Right forelimb (tissue), 1 donor: ENCODE results near the gene USP49.
"Not testable (repeated sequence)": the region's sequence is repeated elsewhere in the genome, so short reads cannot be mapped to it uniquely, and the experiment has no call there.

Source experiments
- DNase-seq: peaks from one replicate; pipeline ENCODE4 v3.0.0-alpha.2; 2018

Gene USP49

DNA sequence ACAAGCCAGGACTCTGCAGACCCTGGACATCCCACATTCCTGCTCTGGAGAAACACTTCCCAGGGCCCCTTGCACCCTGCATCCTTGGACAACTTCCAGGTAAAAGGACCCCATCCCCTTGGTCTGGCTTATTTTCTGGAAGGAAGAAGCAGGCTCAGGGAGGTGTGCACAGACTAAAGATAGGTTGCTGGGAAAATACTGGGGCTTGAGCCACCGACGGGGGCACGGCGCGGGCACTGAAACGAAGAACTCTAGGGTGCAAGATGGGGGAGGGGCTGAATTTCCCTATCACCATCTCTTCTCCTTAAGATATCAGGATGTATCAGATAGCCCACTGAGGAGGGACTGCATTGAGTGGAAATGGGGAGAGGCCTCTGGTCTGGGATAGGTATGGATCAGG is 116.3 kb downstream of the USP49 start:
- DNase-seq: no peak

DNA sequence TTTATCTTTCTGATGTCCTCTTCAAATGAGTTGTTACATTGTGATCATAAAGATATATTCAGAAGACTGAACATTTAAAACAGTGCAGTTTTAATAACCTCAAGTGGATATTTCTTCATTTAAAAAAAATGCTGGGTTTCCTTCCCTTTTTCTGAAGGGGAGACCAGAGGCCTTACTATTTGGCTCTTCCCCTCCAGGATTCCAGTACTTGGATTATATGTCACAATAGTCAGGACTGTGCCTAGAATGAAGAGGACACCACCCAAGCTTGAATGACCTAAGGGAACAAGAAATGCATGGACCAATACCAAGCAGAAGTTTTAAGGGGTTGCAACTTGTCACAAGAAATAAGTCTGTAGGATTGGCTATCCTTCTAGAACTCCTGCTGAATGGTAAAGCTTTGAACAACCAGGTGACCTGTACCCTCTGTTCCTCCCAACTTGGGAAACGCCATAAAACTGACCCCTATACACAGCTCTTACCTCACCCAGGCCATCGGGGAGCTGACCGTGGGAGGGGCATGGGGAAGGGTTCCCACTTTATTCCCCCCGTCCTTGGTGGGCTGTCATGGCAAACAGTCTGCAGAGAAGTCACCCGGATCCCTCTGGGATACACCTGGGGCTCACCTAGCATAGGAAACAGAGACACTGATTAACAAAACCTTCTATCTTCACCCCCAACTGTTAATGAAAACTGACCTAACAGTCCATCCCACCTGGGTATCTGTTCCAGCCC is 117.5 kb downstream of the USP49 start:
- DNase-seq: no peak

DNA sequence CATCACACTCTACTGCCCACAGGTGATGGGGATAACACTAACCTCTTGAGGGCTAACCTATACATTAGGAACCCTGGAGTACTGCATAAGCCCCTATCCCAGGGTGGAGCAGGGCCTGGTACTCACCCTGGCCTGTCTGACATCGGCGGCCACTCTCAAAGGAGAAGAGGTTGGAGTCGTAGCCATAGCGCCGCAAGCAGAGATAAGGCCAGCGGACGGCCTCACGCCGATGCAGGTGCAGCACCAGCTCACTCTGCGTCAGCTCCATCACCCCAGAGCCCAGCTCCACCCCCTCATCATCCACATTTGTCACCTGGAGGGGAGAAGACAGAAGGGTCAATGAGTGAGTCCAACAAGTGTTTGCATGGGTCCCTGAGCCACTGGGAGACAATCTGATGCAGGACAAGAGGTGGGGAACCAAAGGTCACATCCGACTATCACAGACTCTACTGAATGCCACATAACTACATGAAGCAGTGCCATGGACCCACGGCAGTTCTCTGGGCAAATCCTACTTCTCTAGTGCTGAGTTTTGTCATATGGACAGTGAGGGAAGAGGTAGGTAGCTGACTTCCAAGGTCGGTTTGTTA is 119.8 kb downstream of the USP49 start:
- DNase-seq: no peak

DNA sequence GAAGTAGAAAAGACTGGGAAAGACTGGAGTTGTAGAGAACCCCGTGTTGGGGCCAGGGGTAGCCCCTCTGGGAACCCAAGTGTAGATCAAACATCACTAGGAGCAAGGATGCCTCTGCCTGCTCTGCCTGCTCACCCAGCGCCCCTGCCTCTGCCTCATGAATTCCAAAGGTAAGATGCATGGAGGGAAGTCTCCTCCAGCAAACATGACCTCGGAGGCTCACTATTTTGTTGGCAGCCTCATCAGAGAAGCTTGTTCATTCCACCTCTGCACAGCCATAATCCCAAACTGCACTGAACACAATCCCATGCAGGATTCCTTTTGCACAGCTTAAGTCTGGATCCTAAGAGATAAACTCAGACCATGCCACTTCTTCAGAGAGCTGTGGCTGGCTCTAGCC is 120.3 kb downstream of the USP49 start:
- DNase-seq: no peak

DNA sequence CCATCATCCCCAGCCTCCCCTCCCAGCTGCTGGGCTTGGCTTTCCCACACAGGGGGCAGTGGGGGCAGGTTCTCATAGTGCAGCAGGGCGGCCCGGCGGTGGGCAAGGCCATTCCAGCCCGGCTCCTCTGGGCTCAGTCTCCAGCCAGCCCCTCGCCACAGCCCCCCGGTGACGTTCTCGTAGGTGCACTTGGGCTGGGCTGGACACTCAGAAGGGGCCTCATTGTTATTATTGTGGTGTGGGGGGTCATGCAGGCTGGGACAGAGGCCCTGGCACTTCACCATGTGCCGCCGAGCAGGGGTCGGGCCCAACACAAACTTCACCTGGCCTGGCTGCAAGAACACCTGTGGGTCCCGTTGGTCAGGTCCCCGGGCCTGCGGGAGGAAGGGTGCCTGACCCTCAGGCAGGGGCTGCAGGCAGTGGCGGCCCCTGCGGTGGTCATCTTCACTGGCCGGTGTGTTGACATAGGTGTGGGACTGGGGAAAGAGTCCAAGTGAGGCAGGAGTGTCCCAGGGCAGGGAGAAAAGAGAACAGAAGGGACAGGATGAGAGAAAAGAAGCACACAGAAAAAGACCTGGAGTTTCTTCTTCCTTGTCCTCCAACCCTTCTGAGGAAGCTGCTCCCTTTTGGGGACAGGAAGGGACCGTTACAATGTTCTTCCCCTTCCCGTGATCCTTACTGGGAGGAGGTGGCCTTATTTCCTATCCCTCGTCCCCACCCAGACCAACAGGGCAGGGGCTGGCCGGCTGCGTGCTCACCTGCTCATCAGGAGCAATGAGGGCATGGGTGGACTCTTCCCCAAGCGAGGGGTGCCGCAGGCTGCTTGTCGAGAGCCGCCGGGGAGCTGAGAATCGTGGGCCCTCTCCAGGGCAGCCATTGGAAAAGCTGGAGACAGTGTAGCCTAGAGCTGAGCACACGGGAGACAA is 123.9 kb downstream of the USP49 start:
- no peak for DNase-seq

DNA sequence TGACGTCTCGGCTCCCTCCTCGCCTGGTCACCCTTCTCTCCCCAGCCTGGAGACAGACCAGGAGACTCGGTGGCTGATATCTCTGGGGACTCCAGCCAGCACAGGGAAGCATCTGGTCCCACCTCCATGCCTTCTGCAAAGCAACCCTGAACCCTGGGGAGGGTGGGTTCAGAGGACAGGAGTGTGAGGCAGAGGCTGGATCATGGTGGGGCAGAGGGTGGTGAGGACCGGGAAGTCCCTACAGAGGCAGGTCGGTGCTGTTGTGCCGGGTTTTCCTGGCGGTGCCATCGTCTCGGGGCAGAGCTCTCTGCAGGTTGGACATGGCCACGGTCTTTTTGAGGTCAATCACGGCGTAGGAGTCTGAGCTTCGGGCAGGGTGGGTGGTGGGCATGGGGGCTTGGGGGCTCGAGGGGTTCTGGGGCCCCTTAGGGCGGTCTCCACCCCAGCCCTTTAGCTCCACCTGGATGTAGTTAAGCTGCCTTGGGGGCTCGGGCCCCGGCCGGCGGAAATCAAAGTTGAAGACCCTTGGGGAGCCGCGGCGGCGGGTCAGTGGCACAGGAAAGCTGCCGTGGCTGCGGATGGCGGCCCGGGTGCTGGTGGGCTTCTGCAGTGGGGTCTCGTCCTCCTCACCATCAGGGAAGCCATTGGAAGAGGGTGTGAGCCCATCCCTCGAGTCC is 124.7 kb downstream of the USP49 start:
- no peak for DNase-seq

DNA sequence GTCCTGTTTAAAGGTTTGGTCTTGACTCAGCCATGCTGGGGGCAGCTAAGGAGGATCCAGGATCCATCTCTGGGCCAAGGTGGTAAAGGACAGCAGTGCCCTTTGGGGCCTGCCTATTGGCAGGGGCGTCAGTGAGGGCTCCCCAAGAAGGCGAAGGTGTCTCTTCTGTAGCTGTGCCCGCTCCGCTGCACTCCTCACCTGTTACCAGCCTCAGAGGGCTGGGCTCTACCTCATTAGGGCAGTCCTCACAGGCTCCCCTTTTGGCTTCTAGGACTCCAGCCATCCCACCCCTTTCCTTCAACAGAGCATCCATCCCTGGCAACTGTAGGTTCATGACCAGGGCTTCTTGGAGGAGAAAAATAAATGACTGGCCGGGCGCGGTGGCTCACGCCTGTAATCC is 125.8 kb downstream of the USP49 start:
- DNase-seq: no peak

DNA sequence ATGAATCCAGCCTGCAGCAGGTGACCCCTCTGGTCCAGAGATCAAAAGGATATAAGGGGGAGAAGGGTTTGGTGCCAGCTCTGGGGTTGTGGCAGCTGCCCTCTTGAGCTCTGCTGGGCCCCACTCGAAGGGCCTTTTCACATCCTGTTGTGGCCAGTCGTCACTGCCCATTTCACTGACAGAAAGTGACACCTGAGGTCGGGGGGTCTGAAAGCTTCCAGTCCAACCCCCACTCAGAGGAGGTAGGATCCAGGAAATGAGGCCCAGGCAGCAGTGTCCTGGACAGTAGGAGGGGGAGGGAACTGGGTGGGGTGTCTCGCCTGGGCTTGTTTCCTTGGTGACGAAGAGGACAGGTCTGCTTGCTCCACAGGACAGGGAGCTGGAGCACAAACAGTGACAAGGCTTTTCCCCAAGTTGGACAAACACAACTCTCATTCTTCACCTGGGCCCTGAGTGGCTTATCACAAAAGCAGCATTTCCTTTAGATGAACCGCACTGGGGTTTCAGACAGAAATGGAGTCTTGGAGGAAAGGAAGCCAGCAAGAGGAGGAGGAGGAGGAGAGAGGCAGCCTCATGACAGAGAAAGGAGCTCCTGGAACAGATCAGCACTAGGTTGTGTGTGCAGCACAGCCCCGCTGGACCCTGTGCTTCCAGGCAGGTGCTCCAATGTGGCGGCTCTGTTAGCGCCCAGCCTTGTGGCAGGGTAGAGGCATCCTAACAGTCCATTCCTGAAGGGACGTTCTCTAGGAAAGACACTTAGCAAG is 126.4 kb downstream of the USP49 start:
- DNase-seq: no peak

DNA sequence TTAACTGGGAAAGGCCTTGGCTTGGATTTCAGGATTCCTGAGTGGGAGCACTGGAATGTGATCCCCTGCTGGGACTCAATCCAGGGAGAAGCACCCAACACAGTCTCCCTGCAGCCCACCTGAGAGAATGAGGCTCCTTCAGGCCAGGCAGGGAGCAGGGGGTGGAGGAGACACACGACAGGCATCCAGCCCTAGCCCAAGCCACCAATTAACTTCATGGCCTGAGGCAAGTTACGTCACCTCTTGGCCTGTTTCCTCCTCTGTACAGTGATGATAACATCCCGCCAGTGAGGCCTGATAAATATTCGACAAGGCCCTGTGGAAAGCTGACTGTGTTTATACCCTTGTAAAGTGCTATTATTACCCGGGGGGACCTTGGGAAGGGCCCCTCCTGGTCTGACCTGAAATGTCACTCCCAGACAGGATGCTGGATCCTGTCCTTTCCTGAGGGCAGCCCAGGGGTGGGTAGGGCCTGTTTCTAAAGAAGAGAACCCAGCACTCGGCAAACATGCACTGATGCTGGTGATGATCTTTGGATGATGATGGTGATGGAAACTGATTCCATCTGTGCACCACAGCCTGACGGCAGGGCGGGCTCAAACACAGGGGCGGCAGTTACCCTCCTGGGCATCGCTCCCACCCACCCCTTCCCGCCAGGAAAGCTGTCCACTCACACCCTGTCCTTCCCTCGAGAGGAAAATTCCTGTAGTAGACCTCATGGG is 127.9 kb downstream of the USP49 start:
- no peak for DNase-seq

DNA sequence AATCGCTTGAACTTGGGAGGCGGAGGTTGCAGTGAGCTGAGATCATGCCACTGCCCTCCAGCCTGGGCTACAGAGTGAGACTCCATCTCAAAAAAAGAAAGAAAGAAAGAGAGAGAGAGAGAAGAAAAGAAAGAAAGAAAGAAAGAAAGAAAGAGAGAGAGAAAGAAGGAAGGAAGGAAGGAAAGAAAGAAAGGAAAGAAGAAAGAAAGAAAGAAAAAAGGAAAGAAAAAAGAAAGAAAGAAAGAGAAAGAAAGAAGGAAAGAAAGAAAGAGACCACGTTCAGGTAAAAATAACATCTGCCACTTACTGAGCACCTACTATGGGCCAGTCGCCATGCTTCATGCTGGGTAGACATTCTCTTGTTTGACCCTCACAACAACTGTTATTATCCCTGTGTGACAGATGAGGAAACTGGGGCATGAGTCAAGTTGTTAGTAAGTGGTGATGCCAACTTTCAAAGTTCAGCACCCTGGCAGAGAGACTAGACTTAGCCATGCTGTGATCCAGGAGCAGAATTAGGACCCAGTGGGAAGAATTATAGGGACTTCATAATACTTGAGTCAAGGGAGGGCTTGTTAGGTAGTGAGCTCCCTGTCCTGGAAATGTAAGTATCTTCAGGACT is 129.0 kb downstream of the USP49 start:
- not testable (repeated sequence) for DNase-seq

DNA sequence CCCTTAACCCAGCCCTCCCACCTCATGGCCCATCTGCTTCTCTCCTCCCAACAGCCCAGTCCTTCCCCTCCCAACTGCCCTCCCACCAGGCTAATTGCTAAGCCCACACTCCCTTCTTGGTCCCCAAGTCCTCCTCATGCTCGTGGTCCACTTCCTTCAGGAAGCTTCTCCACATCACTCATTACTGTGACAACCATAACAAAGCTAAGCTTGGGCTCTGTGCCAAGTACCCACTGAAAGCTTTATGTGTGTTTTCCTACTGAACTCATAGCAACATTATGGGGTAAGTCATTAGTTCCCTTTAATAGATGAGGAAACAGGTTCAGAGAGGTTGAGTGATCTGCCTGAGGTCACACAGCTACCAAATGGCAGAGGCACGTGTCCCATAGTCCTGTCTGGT is 131.7 kb downstream of the USP49 start:
- DNase-seq: no peak

DNA sequence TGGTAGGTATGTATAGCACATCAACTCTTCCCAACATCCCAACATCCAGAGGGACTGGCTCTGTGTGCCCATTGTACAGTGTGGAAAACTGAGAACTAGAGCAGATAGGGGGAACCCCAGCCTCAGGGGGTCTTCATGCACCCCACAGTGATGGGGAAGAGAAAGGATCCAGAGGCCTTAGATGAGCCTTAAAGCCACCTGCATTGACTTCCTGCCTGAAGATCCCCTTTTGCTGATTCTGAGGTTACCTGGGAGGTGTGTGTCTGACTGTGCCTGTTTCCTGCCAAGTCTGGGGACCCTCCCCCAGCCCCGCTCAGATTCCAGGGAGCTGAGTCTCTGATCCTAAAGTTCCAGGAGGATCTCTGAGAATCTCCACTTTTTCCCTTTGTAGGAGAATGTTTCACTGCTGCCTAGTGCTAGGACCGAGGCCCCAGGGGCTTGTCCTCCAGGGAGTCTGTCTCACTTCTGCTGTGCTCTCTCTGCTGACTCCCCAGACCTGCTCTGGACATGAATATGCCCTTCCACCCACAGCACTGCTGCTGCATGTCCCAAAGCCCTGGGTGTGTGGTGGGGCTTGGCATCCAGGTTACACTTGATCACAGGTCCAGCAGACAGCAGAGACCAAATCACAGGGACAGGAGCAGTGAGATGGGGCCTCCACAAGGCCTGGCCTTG is 135.1 kb downstream of the USP49 start:
- DNase-seq: no peak

DNA sequence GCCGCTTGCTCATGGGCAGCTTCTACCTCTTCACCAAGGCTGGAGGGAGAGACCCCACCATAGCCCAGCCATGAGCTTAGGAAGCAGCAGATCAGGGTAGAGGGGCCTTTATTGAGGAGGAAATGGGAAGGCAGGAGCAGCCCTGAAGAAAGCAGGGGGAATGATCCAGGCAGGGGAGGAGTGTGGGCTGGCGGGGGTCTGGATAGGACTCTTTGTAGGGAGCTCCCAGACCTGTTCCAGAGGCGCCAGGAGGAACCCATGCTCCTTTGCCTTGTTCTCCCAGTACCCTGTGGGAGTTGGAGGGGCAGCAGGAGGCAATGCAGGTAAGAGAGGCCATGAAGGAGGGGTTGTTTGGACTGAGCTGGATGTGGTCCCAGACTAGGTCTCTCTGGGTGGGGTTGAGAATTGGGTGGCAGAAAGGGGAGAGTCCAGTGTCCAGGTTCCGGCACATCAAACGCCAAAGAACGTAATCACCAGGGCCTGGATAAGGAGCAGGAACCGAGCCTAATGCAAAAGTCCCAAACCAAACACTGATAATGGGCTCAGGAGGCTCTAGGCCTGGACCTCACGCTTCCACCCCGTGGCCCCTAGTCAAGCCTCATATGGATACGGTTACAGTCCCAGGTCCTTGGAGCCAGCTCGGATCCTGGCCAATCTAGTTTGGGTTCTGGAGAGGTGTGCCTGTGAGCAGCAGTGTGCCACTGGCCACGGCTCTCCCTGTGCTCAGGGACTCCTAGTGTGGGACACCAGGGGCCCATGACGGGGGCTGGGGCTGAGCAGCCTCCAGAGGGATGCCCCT is 135.9 kb downstream of the USP49 start:
- DNase-seq: no peak

DNA sequence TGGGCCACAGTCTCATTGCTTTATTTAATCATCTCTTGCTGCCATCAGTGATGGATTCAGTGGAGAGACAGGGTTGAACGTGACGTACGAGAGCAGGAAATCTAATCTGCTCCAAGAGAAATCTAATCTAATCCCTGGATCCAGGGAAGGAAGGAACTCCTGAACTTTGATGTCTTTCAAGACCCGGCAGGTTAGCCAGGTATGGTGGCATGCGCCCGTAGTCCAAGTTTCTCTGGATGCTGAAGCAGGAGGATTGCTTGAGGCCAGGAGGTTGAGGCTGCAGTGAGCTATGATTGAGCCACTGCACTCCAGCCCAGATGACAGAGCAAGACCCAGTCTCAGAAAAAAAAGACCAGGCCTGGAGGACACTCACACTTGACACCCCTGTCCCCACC is 136.5 kb downstream of the USP49 start:
- DNase-seq: no peak

DNA sequence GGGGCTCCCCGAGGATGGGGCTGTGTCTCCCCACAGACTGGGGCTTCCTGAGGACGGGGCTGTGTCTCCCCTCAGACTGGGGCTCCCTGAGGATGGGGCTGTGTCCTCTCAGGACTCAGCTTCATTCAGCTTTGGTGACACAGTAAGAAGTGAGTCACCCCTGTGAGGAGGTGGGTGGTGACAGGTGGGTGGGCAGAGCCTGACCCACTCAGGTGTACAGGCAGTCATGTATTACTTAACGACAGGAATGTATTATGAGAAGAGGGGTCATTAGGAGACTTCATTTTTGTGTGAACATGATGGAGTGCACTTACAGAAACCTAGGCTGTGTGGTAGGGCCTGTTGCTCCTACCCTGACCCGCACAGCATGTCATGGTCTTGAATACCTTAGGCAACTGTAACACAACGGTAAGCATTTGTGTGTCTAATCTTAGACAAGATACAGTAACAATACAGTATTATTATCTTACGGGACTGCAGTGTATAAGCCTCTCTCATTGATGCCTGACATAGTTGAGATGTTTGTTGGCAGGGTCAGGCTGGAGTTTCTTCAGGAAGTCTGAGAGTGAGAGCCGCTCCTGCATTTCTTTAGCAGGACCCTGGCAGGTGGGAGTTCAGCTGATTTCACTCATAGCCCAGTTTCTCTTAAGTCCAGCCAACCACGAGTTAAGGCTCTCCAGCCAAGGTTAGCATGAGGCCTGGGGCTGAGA is 137.1 kb downstream of the USP49 start:
- no peak for DNase-seq

DNA sequence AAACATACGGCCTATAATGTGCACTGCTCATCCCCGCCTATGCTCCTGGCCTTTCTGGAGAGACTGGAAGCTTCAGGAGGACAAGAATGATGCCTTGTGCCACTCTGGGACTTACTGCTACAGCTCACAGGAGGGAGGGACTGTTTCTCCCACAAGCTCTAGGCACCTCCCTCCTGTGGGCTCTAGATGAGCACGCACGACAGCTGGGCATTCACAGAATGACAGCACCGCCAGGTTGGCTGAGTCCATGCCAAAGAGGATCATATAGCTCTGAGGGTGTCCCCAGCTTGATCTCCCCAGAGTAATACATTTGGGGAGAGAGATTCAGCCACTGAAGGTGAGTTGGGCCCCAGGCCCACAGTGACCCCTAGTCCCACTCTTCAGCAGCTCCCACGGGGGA is 137.9 kb downstream of the USP49 start:
- DNase-seq: no peak

DNA sequence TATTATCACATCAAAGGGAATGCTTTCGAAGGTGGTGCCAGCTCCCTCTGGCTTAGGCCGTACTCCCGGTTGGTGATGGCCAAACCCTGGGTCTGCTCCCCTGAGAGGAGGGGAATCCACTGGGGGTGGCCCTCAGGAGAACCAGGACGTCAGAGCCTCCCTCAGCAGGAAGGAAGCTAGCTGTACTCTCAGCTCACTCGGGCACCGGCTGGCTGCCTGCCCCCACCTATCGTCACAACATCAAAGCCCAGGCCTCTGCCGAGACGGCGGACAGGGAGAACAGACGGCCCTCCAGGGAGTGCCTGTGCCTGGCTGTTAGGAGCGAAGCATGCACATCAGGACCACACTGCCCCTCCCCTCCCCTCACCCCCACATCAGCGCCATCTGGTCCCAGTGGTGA is 138.8 kb downstream of the USP49 start:
- DNase-seq: no peak

DNA sequence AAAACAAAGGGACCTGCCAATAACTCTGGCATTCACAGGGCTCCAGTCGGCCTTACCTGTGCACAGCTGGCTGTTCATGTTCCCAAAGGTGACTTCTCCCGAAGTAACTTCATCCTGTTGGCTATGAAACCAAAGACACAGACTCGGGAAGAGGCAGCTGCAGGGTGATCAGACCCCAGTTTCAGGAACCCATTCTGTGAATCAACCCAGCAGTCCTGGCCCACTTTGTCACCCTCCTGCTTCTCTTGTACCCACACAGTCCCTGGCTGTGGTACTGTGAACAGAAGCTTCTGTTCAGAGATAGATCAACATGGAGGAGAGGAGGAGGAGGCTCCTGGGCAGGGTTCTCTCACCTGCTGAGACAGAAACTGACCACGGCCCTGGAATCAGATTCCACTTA is 139.3 kb downstream of the USP49 start:
- no peak for DNase-seq

DNA sequence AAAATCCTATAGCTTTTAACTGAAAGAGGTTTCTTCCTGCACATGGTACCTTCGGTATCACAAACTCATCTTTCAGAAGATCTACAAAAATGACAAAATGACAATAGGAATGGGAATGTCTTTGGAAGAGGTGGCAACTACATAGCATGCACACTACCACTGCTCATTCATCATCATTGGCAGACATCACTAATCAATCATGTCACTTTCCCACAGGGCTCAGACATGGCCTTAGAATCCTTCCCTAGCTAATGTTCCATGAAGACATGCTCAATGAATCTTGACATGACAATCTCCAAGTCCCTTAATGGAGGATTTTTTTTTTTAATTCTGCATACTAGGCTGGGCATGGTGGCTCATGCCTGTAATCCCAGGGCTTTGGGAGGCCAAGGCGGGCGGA is 144.8 kb downstream of the USP49 start:
- DNase-seq: no peak
